Thymus (tissue), 11 donors: ENCODE results near the gene ERC2. TPM values are rescaled to one million over a fixed set of nuclear protein-coding genes. Genes with fewer than 3 reads are reported as not detected.
"Not testable (repeated sequence)": the region's sequence is repeated elsewhere in the genome, so short reads cannot be mapped to it uniquely, and the experiment has no call there.

Source experiments
- DNase-seq, 9 donors: peaks; one replicate each; pipeline ENCODE4 v3.0.0-alpha.2; 2013; ENCODE audit warnings: low spot score in 9 of 9, low read depth in 6 of 9, missing footprints in 1 of 9
- H3K27ac ChIP-seq, 2 donors: one replicate each; pipeline ENCODE4 v1.5.1; 2013; ENCODE audit warnings: control low read depth in 1 of 2, low read depth in 1 of 2, low read length in 1 of 2, mild to moderate bottlenecking in 1 of 2, moderate library complexity in 1 of 2
- H3K27me3 ChIP-seq, 2 donors: one replicate each; pipeline ENCODE4 v1.5.1; 2013; ENCODE audit warnings: low read length in 1 of 2; ENCODE audit not compliant: control insufficient read depth in 2 of 2, insufficient read depth in 1 of 2
- H3K36me3 ChIP-seq, 2 donors: one replicate each; pipeline ENCODE4 v1.5.1; 2013; ENCODE audit warnings: low read length in 1 of 2, mild to moderate bottlenecking in 1 of 2, moderate library complexity in 1 of 2; ENCODE audit not compliant: control insufficient read depth in 2 of 2, insufficient read depth in 2 of 2
- H3K4me1 ChIP-seq, 2 donors: one replicate each; pipeline ENCODE4 v1.5.1; 2013; ENCODE audit warnings: low read length in 2 of 2; ENCODE audit not compliant: control insufficient read depth in 2 of 2, insufficient read depth in 2 of 2
- H3K4me3 ChIP-seq, 2 donors: one replicate each; pipeline ENCODE4 v1.5.1; 2013; ENCODE audit warnings: low read length in 2 of 2, control low read depth in 1 of 2, mild to moderate bottlenecking in 1 of 2
- H3K9me3 ChIP-seq, 2 donors: one replicate each; pipeline ENCODE4 v1.5.1; 2013; ENCODE audit warnings: low read length in 1 of 2, mild to moderate bottlenecking in 1 of 2; ENCODE audit not compliant: control insufficient read depth in 2 of 2, insufficient read depth in 1 of 2
- WGBS: extraction: QIAGEN DNeasy Blood & Tissue Kit; methylation state at CpG from one replicate; pipeline ENCODE4 v1.1.7; 2013; 5-methylcytosine and 5-hydroxymethylcytosine counted together
- polyA plus RNA-seq: library from polyadenylated mRNA; stranded (reverse); fragments of 200-250 nt; gene quantifications from one replicate; pipeline ENCODE4 v1.2.3, GENCODE V29; 2013
- total RNA-seq: library from RNA; stranded (reverse); fragments of 120-200 nt; gene quantifications from one replicate; pipeline ENCODE4 v1.2.4, GENCODE V29; 2013
- donor health status: healthy.

The ERC2 gene
- total and polyA plus RNA-seq, 2 donors: 0.28 to 0.50 TPM

GRCh38 chr3:56269755-56270535, 198.3 kb downstream of the ERC2 start:
- WGBS: 95% methylated on average over 4 of the region's 4 CpGs
- no peaks in the 10 kb centered on the region for H3K9me3 ChIP-seq

GRCh38 chr3:56268616-56269383, 199.5 kb downstream of the ERC2 start:
- Histone ChIP-seq H3K4me3 (no peak overlapping the region), H3K4me1 (no peaks in the 10 kb centered on the region), H3K9me3 (no peaks in the 10 kb centered on the region), H3K27me3 (no peaks in the 10 kb centered on the region), H3K36me3 (no peaks in the 10 kb centered on the region), H3K27ac (no peak overlapping the region)
- DNase-seq: no peak
- 96% methylated on average over 4 of the region's 4 CpGs for WGBS

More at GRCh38 chr3:56269755-56270535, 198.3 kb downstream of the ERC2 start:
- no peaks in the 10 kb centered on the region for H3K27me3 ChIP-seq
- H3K4me3 ChIP-seq: no peak overlapping the region
- H3K4me1 ChIP-seq: no peaks in the 10 kb centered on the region
- H3K27ac ChIP-seq: no peak overlapping the region
- no peak for DNase-seq
- no peaks in the 10 kb centered on the region for H3K36me3 ChIP-seq

GRCh38 chr3:56261852-56262251, 206.4 kb downstream of the ERC2 start:
- H3K9me3 ChIP-seq, H3K27ac ChIP-seq, DNase-seq, H3K36me3 ChIP-seq, H3K4me3 ChIP-seq, H3K27me3 ChIP-seq, H3K4me1 ChIP-seq: not testable (repeated sequence)
- WGBS: 49% methylated on average over 2 of the region's 2 CpGs

GRCh38 chr3:56260262-56260661, 208.0 kb downstream of the ERC2 start:
- Histone ChIP-seq H3K9me3 (no peaks in the 10 kb centered on the region), H3K4me3 (no peak overlapping the region), H3K27ac (no peak overlapping the region), H3K27me3 (no peaks in the 10 kb centered on the region), H3K36me3 (no peaks in the 10 kb centered on the region), H3K4me1 (no peaks in the 10 kb centered on the region)
- WGBS: 96% methylated on average over 5 of the region's 5 CpGs
- no peak for DNase-seq

GRCh38 chr3:56257826-56258225, 210.4 kb downstream of the ERC2 start:
- Histone ChIP-seq H3K27ac (no peak overlapping the region), H3K27me3 (no peaks in the 10 kb centered on the region), H3K4me1 (no peaks in the 10 kb centered on the region), H3K9me3 (no peaks in the 10 kb centered on the region), H3K4me3 (no peak overlapping the region), H3K36me3 (no peaks in the 10 kb centered on the region)
- no peak for DNase-seq
- WGBS: 94% methylated on average over 2 of the region's 2 CpGs

- Histone ChIP-seq H3K9me3 (no peaks in the 10 kb centered on the region), H3K36me3 (no peaks in the 10 kb centered on the region), H3K4me1 (no peaks in the 10 kb centered on the region), H3K4me3 (no peak overlapping the region), H3K27ac (no peak overlapping the region), H3K27me3 (no peaks in the 10 kb centered on the region)
- WGBS: 90% methylated on average over 3 of the region's 3 CpGs
- DNase-seq: no peak
Observed at GRCh38 chr3:56254835-56255234, 213.4 kb downstream of the ERC2 start.

- Histone ChIP-seq H3K27me3 (no peaks in the 10 kb centered on the region), H3K36me3 (no peaks in the 10 kb centered on the region), H3K27ac (no peak overlapping the region), H3K4me1 (no peaks in the 10 kb centered on the region), H3K4me3 (no peak overlapping the region), H3K9me3 (no peaks in the 10 kb centered on the region)
- no peak for DNase-seq
- 82% methylated on average over 7 of the region's 7 CpGs for WGBS
Observed at GRCh38 chr3:56253941-56254665, 214.2 kb downstream of the ERC2 start.

- Histone ChIP-seq H3K9me3 (no peaks in the 10 kb centered on the region), H3K4me1 (no peaks in the 10 kb centered on the region), H3K27me3 (no peaks in the 10 kb centered on the region), H3K4me3 (no peak overlapping the region), H3K27ac (no peak overlapping the region), H3K36me3 (no peaks in the 10 kb centered on the region)
- DNase-seq: peak in 7 of 9 donors; percentile 3 to 44 (median 15)
- WGBS: 97% methylated on average over 3 of the region's 3 CpGs
Observed at GRCh38 chr3:56251343-56251945, 216.8 kb downstream of the ERC2 start.
